GM21515 (cell line): ENCODE data around the gene APOL4.
"Not testable (repeated sequence)": the region's sequence is repeated elsewhere in the genome, so short reads cannot be mapped to it uniquely, and the experiment has no call there.

Source experiments
- ATAC-seq: cut with Tn5 transposase; IDR thresholded peaks from one replicate; pipeline ENCODE4 v1.9.1; 2021; ENCODE audit not compliant: unreplicated experiment

APOL4 gene

DNA sequence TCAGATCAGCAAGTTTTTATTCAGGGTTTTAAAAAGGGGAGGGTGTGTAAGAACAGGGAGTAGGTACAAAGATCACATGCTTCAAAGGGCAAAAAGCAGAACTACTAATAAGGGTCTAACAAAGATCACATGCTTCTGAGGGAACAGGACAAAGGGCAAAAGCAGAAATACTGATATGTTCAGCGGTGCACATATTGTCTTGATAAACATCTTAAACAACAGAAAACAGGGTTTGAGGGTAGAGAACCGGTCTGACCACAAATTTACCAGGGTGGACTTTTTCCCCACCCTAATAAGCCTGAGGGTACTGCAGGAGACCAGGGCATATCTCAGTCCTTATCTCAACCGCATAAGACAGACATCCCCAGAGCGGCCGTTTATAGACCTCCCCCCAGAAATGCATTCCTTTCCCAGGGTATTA is 7.9 kb upstream of the APOL4 start:
- not testable (repeated sequence) for ATAC-seq

DNA sequence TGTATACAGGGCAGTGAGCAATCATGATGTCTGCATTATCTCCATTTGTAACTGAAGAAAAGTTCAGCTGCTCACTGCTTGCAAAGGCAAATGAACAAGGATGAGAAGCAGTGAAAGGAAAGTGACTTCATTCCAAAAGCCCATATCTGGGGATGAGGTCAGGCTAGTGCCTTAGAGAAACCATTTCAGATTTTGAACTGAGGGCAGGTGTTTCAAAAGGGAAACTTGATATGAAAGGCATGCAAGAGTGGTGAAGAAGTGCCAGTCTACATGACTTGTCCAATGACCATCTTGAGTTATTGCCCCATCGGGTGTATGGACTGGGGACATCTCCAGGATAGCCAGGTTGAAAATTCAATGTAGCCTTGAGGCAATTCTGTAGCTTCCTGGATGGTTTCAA is 7.3 kb upstream of the APOL4 start:
- ATAC-seq, result no peak

DNA sequence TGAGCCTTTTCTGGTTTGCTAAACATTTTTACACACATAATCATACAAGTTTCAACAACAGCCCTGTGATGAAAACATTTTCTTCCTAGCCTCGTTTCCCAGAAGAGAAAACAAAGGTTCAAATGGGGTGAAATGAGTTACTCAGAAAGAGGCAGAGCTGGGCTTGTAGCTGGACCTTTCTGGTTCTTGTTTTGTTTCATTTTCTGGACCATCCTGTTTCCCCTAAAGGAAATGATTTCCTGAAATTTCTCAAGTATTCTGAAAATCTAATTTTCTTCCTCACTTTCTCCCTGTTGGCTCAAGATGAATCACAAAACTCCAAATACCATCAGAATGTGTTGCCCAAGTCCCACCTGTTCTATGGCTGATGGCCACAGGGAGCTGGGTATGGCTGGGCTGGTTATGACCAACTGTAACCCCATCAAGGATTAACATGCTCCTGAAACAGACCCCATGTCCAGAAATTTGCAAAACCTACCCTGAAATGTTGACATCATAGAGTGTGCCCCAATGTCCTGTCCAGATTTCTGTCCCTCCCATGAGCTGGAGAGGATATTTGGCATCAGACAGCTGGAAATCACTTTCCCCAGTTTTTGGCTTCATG is 6.7 kb upstream of the APOL4 start:
- no peak for ATAC-seq

DNA sequence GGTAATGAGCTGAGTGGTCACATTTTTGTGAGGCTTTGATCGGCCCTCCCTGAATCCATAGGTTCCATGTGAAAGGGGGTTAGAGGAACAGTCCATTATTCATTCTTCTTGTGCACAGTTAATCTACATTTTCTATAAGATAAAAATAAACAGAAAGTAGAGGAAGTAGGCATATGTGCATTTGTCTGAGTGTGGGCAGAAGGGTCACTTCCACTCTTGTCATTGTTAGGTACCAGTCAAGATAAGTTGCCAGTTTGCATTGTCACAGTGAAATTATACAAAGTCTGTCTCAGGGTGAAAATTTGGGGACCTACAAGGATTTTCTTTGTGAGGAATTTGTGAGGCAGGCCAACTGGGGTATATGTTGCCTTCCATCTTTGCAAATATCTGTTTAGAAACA is 4.6 kb upstream of the APOL4 start:
- ATAC-seq, result no peak

DNA sequence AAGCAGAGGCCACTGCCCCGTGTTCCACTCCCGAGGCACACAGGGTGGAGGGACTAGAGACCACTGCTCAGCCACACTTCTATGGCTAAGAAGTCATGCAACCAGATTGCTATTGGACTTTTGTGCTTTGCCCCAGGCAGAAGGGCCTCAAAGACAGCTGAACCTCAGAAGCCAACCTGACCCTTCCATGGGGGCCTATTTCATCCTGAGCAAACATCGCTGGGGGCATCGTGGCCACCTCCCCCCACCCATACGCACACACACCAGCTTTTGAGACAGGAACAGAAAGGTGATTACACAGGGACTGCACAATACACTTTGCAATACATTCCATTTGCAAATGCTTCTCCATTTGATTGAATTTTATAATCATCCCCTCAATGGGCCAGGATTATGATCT is 4.0 kb upstream of the APOL4 start:
- not testable (repeated sequence) for ATAC-seq

DNA sequence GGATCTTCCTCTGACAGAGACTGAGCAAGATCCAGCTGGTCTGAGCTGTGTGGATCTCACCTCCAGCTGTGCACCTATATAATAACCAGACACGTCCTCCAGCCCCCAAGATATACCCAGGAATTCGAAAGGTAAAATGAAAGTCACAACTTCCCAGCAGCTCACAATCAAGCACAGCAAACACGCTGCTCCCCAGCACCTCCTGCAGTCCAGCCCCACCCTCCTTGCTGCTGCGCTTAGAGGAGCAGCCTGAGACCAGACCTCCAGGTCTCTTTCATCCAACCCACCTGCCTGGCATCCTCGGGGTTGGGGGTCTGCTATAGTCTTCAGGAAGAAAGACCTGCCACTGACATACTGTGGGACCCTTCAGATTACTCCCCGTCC is 3.0 kb upstream of the APOL4 start:
- ATAC-seq, result no peak

DNA sequence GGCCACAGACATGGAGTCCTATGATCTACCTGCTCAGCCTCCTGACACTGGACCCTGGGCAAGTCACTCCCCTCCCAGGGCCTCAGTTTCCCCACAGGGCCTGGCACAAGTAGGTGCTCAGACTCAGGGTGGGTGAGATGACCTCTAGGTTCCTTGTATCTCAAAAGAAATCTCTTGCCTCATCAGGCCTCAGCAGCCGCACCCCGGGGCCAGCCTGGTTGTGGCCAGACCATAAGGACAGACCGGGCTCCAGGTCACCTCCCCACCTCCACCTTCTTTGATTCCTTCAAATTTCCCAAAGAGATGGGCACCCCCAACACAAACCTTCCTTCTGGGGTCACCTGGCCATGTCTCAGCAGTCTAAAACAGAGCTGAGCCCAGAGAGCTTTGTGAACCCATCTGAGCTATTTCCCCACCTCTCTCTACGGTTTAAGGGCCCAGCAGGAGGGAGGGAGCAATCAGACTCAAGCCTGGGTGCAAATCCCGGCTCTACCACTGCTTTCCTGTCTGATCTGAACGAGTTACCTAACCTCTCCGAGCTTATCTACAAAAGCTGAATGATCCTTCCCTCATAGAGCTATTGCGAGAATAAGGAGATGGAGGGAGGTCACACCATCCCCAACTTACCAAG is 2.5 kb upstream of the APOL4 start:
- ATAC-seq, result no peak

DNA sequence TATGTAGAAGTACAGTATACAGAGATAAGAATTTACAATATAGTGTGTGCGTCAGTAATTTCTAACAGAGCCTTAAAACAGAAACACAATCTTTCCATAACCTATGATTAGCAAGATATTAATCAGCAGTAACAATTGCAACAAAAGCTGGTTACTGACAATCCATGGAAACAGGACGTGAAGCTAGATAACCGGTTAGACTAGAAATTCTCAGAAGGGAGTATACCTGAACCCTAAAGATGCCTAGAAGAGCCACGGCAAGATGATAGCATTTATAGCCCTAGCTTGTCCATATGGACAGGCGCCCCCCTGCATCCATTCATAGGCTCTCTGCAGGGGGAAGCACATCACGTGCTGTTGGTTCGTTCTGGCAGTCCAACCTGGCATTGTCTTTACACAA is 1.8 kb upstream of the APOL4 start:
- ATAC-seq, result not testable (repeated sequence)

DNA sequence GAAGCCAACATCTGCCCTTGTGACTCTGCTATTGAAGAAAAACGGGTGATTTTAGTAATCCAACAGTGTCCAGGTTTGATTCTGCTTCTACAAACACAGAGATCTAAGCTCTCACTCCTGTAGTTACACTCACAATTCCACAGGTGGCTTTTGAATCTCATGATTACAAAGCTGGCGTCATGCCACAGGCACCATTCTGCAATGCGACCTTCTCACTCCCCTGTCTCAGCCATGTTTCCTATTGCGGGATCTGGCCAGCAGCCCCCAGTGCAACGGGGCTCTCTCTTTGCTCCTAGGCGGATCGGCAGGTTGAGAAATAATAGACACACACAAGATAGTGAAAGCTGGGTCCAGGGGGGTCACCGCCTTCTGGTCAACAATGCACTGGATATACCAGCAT is 1.3 kb upstream of the APOL4 start:
- not testable (repeated sequence) for ATAC-seq

DNA sequence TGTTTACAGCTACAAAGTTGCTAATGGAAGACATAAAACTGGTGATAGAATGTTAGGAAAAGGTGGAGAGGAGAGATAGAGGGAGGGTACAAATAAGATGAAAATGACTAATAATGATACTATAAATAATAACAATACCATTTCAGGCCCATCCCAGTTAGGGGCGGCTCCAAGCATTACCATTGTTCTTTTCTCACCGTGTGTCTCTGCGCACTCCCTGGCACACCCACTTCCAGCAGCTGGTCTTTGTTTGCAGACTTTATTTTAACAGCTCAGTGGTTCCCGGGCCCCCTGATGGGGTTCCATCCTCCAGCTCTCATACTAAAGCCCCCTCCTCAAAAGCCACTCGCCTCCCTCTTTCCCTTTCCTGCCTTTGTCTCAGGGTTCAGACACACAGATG is 584 bp downstream of the APOL4 start:
- ATAC-seq, result not testable (repeated sequence)

DNA sequence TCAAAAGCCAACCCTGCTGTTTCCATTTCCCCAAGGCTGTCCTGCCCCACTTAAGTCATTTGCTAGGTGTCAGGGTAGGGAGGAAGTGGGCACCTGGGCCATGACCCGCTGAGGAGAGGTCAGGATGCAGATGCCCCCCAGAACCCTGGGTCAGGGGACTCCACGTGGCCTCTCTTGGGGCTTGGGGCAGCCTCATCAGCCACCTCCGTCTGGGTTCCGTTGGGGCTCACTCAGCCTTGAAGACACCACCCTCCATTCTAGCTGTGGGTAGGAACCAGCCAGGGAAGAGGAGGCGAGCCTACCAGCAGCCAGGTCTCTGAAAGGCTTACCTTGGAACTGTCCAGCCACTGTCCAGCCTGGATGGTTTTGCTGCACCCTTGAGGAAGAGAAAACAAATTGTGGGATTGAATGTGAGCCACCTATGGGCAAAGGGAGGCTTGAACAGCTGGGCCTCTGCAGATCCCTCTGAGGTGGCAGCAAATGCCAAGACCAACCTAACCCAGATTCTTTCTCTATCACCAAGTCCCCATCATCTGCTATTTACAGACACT is 2.5 kb downstream of the APOL4 start:
- no peak for ATAC-seq

DNA sequence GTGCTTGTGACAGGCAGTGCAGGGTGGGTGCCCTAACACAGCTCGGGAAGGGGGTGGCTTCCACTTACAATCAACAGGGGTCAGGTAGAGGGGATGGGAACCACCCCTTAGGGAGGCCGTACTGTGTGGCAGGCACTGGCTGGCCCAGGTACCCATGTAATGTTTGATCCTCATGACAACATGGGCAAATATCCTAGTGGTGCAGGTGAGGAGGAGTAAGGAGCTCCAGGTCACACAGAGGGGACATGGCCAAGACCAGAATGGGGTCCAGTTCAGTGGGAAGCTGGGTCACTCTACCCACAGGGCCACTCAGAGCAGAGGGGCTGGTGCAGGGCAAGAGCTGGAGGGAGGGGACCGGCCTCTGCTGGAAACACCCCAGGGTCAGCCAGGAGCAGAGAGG is 3.1 kb downstream of the APOL4 start:
- no peak for ATAC-seq

DNA sequence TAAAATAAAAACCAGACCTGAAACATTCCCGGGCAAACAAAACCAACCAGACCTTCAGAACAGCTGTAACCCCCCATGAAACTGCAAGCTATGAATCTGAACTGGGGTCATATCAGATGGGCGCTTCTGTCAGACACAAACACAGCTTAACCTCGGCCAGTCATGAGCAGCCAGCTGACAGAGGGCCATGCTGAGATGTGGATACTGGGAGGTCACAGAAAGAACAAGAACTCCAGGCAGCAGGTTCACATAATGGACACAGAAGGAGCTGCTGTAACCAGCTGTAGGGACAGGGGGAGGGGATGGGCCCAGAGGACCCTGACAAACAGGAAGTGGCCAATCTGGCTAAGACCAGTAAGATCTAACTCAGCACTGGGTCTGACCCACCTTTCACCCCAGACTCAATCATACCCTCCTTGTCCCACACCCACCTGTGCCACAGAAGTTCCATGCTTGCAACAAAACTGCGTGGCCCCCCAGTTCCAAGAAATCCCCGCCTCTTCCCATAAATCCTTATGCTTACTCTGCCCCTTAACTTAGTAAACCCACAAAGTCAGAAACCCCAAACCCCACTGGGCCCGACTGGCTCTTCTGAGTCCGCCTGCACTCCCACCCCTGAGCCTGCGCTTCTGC is 4.0 kb downstream of the APOL4 start:
- no peak for ATAC-seq

DNA sequence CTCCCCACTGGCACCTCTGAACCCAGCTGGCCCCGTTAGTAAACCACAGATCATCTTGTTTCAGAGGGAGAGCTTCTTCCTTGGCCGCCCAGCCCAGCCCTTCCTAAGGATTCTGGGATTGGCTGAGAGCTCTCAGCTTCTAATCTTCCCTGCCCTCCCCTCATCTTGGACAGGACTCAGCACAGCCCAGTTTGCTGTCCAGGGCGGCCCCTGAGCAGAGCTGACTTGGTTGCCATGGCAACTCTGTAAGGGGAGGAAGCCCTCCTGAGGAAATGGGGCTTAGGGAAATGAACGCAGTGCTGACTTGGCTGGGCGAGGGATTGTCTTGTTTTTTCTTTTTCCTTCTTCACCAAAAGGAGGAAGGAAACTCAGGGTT is 4.6 kb downstream of the APOL4 start:
- ATAC-seq, result no peak

DNA sequence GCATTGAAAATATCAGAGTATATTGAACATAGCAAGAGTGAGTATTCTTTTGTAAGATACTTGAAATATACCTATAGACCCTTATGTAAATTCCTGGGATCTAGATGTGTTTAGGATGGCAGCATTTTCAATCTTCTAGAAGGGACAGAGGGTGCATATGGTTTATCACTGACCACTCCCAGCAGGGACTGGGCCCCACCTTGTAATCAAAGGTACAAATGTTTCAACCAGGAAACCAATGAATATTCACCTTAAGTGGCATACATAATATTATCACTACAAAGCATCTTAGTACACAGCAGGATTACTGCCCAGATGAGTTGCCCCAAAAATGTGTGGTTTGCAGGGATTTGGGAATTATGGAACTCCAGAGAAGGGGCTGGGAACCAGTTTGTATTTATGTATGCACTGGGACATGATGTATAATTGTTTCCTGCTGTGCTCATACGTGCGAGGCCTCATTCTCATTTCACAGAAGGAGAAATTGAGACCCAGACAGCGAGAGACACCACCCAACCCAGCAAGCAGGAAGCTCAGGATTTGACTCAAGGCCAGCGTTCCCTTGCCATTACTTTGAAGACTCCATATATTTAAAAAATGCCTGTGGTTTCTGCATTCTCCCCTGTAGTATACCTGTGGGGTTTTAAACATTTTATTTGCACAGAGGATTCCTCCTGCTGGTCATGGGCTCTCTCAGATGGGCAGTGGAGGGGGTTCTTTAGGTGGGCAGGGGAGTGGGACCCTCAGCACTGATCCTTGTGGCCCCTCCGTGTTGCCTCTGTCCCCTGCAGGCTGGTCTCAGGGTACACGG is 5.2 kb downstream of the APOL4 start:
- ATAC-seq, result no peak

DNA sequence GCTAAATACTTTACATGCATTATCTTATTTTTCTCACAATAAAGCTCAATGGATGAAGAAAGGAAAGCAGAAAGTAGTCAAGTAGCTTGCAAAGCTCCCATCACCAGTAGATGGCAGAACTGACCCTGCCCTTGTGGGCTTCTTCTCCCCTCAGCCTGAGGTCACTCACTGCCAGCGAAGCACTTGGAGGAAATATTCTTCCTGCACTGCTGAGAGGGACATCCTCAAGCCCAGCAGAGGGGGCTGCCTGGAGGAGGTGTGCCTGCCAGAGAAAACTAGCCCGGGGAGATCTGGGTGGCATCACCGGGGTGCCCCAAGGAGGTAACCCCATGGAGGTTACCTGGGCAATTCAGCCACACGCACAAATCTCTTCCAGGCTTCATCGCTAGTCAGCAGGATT is 6.6 kb downstream of the APOL4 start:
- no peak for ATAC-seq

DNA sequence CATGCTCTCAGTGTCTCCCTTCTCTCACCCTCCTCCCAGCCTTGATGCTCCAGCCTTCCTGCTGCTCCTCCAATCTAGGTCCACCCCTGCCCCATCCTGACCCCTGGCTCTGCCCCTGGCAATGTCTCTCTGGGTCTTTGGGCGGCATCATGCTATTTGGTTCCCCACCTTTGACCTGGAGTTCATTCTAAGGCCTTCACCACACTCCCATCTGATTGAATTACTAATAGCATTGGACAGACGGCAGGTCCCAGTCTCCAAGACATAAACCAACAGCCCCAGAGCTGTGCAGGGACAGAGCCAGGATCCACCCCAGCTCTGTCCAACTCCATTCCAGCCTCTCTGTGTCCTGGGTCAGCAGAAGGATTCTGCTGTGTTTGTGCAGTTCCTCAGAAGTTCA is 7.2 kb downstream of the APOL4 start:
- no peak for ATAC-seq

DNA sequence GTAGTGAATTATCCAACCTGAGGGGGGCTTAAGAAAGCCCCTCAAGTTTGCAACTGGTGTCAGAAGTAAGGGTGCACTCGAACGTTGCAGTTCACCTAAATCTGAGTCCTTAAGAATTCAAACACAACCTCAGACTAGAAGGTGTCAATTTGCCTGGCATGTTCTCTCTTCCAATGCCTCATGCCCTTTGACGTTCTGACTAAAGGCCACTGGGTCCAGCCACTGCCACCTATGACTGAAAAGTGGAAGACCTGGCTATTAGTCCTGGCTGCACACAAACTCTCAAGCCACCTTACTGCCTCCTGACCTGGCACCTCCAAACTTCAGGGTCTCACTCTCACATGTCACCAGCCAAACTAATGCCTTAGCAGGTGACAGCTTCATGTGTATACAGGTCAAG is 8.0 kb downstream of the APOL4 start:
- no peak for ATAC-seq

DNA sequence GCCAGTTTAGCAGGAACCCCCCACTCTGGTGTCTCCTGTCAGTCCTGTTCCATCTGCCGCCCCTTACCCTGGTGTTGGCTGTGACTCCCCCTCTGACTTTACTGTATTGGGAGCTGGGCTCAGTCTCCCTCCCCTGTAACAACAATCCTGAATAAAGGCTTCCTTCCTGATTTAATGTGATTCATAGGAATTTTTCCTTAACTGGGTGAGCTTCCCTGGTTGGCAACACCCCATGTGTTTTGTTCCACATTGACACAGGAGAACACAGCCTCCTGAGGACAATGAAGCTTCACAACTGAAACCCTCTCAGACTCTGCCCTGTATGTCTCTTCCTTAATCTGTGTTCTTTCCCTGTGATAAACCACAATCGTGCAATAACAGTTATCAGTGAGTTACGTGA is 8.4 kb downstream of the APOL4 start:
- no peak for ATAC-seq

DNA sequence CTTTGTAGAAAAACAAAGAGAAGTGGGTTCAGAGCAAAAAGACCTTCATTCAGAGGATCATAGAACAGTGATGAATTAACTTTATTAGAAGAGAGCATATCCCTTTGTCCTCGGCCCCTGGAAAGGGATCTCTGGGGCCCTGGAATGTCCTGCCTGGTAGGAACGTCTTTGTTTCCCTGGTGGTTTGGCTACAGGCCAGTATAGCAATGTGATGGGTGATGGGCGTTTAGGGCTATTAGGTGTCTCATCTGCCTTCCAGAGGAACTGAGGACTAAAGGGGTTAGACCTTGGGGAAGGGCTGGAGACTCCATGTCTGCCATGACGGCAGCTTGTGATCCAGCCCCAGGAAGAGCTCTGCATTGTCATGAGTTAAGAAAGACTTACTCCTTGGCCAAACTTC is 9.1 kb downstream of the APOL4 start:
- no peak for ATAC-seq

DNA sequence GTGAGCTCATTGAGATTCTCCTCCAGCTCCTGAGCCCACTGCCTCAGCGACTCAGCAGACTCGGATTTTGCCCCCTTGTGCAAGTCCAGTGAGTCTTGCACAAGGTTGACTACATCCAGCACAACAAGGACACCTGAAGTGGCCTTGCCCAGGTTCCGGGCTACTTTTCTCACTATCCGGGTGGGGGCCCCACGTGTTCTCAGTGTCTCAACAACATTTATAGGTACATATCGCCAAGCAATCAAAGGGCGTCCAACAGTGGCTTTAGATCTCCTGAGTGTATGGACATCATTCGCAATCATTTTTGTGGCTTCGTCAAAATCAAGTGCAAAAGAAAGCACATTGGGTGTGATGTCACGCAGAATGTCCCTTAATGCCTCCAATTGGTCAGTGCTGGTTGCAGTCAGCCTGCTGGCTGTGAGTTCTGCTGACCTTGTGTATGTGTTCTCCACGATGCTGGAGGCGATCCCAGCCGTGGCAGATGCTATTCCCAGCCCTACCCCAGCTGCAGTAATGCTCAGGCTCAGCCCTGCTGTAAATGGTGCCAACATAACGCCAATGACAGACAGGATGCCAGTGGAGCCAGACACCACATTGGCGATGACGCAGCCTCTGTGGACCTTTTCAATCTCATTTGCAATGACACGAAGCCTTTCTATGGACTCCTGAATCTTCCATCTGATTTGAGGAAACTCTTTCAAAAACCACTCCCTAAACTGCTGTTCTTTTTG is 10.3 kb downstream of the APOL4 start:
- no peak for ATAC-seq
